Measurements from ENCODE around the gene PRSS38. TPM values are rescaled to one million over a fixed set of nuclear protein-coding genes. Genes with fewer than 3 reads are reported as not detected.

Gene PRSS38
- total RNA-seq, 4 donors from 2014 or later = not detected

- Histone ChIP-seq H3K27me3 (peaks cover 4% of the 10 kb centered on the region), H3K36me3 (no peaks in the 10 kb centered on the region), H3K9me3 (no peaks in the 10 kb centered on the region), H3K27ac (peak overlapping the region in 2 of 4 donors; percentile 19 to 33), H3K4me1 (peaks cover 0 to 23% (median 9%) of the 10 kb centered on the region in 3 donors), H3K4me3 (no peak overlapping the region)
- TF ChIP-seq CTCF (IDR thresholded peaks at IDR 0.05) = no peak
- TF ChIP-seq POLR2AphosphoS5 (IDR thresholded peaks at IDR 0.05) = peak; percentile 67
- ATAC-seq = peak; percentile 60
- no CpG with 5 or more reads among the region's 12 CpGs for WGBS, 2 donors (ENCODE audit: low coverage in 1 of 2)
These were observed 21.3 kb upstream of the PRSS38 start for GRCh38 chr1:227793948-227794816.

GRCh38 chr1:227794817-227795192, 20.7 kb upstream of the PRSS38 start:
- H3K4me1 ChIP-seq = peaks cover 0 to 21% (median 9%) of the 10 kb centered on the region in 3 donors
- H3K9me3 ChIP-seq = no peaks in the 10 kb centered on the region
- no peak overlapping the region for H3K4me3 ChIP-seq
- H3K27me3 ChIP-seq = peaks cover 4% of the 10 kb centered on the region
- H3K36me3 ChIP-seq = no peaks in the 10 kb centered on the region
- H3K27ac ChIP-seq = no peak overlapping the region
- 34 to 50% methylated on average over 4 to 7 of the region's 11 CpGs for WGBS, 2 donors (ENCODE audit: low coverage in 1 of 2)
- no peak for ATAC-seq
- TF ChIP-seq CTCF (IDR thresholded peaks at IDR 0.05) (no peak), POLR2AphosphoS5 (IDR thresholded peaks at IDR 0.05) (no peak), EP300 (IDR thresholded peaks at IDR 0.05) (no peak), POLR2A (IDR thresholded peaks at IDR 0.05) (no peak)

- TF ChIP-seq POLR2AphosphoS5 (IDR thresholded peaks at IDR 0.05) (no peak), POLR2A (IDR thresholded peaks at IDR 0.05) (no peak), CTCF (IDR thresholded peaks at IDR 0.05) (no peak), EP300 (IDR thresholded peaks at IDR 0.05) (no peak)
- Histone ChIP-seq H3K4me1 (peaks cover 0 to 21% (median 9%) of the 10 kb centered on the region in 3 donors), H3K9me3 (no peaks in the 10 kb centered on the region), H3K36me3 (no peaks in the 10 kb centered on the region), H3K27ac (no peak overlapping the region), H3K4me3 (no peak overlapping the region), H3K27me3 (peaks cover 4% of the 10 kb centered on the region)
- ATAC-seq = no peak
- 40% methylated on average over 1 of the region's 6 CpGs; no CpG with 5 or more reads in 1 of the 2 donors for WGBS, 2 donors (ENCODE audit: low coverage in 1 of 2)
These were observed 19.7 kb upstream of the PRSS38 start for GRCh38 chr1:227795732-227796131.

- H3K27me3 ChIP-seq = peaks cover 4% of the 10 kb centered on the region
- ATAC-seq = no peak
- H3K4me1 ChIP-seq = peaks cover 0 to 21% (median 9%) of the 10 kb centered on the region in 3 donors
- no peak overlapping the region for H3K27ac ChIP-seq
- no peaks in the 10 kb centered on the region for H3K9me3 ChIP-seq
- TF ChIP-seq EP300 (IDR thresholded peaks at IDR 0.05) = no peak
- TF ChIP-seq CTCF (IDR thresholded peaks at IDR 0.05) = no peak
- no peak for TF ChIP-seq POLR2A (IDR thresholded peaks at IDR 0.05)
- TF ChIP-seq POLR2AphosphoS5 (IDR thresholded peaks at IDR 0.05) = no peak
- no peak overlapping the region for H3K4me3 ChIP-seq
- WGBS, 2 donors (ENCODE audit: low coverage in 1 of 2) = 100% methylated on average over 1 of the region's 5 CpGs
- H3K36me3 ChIP-seq = no peaks in the 10 kb centered on the region
These were observed 19.0 kb upstream of the PRSS38 start for GRCh38 chr1:227796359-227796915.

- Histone ChIP-seq H3K27ac (no peak overlapping the region), H3K4me1 (peaks cover 0 to 21% (median 9%) of the 10 kb centered on the region in 3 donors), H3K36me3 (no peaks in the 10 kb centered on the region), H3K9me3 (no peaks in the 10 kb centered on the region), H3K27me3 (peaks cover 4% of the 10 kb centered on the region), H3K4me3 (no peak overlapping the region)
- TF ChIP-seq EP300 (IDR thresholded peaks at IDR 0.05) (no peak), CTCF (IDR thresholded peaks at IDR 0.05) (no peak)
- ATAC-seq = no peak
- no CpG with 5 or more reads among the region's 3 CpGs for WGBS, 2 donors (ENCODE audit: low coverage in 1 of 2)
These were observed 18.3 kb upstream of the PRSS38 start for GRCh38 chr1:227797144-227797543.

Data from gastroesophageal sphincter (tissue), 4 donors.